CD4-positive, alpha-beta T cell treated with Interleukin-4 for 1 hour (primary cell): Measurements from ENCODE around the gene GALK1.
A peak's percentile ranks its signal among the peaks of the same experiment; 100 is the strongest.

Source experiments
- DNase-seq, 2 donors: peaks; one replicate each; pipeline ENCODE4 v3.0.0-alpha.2; 2020 to 2022

GALK1 gene

GRCh38 chr17:75749545-75750389, 15.2 kb downstream of the GALK1 start:
- peak; percentile 86 to 87 for DNase-seq

- DNase-seq: no peak
Observed at GRCh38 chr17:75748706-75749105, 16.3 kb downstream of the GALK1 start.

- no peak for DNase-seq
Observed at GRCh38 chr17:75743625-75744206, 21.3 kb downstream of the GALK1 start.

- DNase-seq: no peak
Observed at GRCh38 chr17:75742337-75742736, 22.7 kb downstream of the GALK1 start.

GRCh38 chr17:75740631-75741077, 24.3 kb downstream of the GALK1 start:
- no peak for DNase-seq

GRCh38 chr17:75740215-75740614, 24.8 kb downstream of the GALK1 start:
- no peak for DNase-seq

GRCh38 chr17:75739801-75740200, 25.2 kb downstream of the GALK1 start:
- DNase-seq: no peak

GRCh38 chr17:75739174-75739573, 25.8 kb downstream of the GALK1 start:
- no peak for DNase-seq

GRCh38 chr17:75738218-75738802, 26.7 kb downstream of the GALK1 start:
- DNase-seq: peak in 1 of 2 donors; percentile 83

GRCh38 chr17:75737133-75737962, 27.6 kb downstream of the GALK1 start:
- DNase-seq: no peak

- no peak for DNase-seq
Observed at GRCh38 chr17:75736173-75736835, 28.7 kb downstream of the GALK1 start.

GRCh38 chr17:75734674-75735294, 30.2 kb downstream of the GALK1 start:
- DNase-seq: no peak

GRCh38 chr17:75733471-75733870, 31.5 kb downstream of the GALK1 start:
- DNase-seq: no peak

GRCh38 chr17:75731716-75732498, 33.1 kb downstream of the GALK1 start:
- no peak for DNase-seq

GRCh38 chr17:75731086-75731715, 33.8 kb downstream of the GALK1 start:
- no peak for DNase-seq

- DNase-seq: no peak
Observed at GRCh38 chr17:75730065-75730464, 34.9 kb downstream of the GALK1 start.

- DNase-seq: no peak
Observed at GRCh38 chr17:75729351-75729750, 35.6 kb downstream of the GALK1 start.

- no peak for DNase-seq
Observed at GRCh38 chr17:75727391-75727790, 37.6 kb downstream of the GALK1 start.

- DNase-seq: no peak
Observed at GRCh38 chr17:75725504-75725903, 39.5 kb downstream of the GALK1 start.
